ENCODE results near the gene PLAAT1. TPM values are rescaled to one million over a fixed set of nuclear protein-coding genes. Genes with fewer than 3 reads are reported as not detected.

The PLAAT1 gene
- total RNA-seq, 6 donors from 2014 or later = 0.20 to 0.46 (median 0.40) TPM; not detected in 3

DNA sequence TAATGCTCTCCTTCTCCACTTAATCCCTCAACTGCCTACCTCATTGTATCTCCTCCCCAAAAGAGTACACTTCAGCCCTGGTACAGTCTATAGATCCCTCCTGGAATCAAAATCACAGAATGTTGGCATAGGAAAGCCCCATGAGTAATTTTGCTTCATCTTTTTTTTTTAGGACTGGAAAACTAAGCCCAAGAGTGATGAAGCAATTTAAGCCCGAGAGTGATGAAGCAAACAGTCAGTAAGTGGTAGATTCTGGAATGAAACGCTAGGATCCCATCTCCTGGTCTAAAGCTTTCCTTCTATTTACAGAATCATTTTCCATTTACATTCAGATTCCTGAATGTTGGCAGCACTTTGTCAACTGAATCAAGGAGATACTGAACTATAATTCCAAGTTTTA lies 29.8 kb upstream of the PLAAT1 start:
- Histone ChIP-seq H3K9me3 (no peaks in the 10 kb centered on the region), H3K4me1 (no peaks in the 10 kb centered on the region), H3K27ac (no peak overlapping the region), H3K4me3 (no peak overlapping the region), H3K36me3 (no peaks in the 10 kb centered on the region), H3K27me3 (no peaks in the 10 kb centered on the region)
- no peak for TF ChIP-seq POLR2AphosphoS5 (IDR thresholded peaks at IDR 0.05)
- TF ChIP-seq, protein P1, sequence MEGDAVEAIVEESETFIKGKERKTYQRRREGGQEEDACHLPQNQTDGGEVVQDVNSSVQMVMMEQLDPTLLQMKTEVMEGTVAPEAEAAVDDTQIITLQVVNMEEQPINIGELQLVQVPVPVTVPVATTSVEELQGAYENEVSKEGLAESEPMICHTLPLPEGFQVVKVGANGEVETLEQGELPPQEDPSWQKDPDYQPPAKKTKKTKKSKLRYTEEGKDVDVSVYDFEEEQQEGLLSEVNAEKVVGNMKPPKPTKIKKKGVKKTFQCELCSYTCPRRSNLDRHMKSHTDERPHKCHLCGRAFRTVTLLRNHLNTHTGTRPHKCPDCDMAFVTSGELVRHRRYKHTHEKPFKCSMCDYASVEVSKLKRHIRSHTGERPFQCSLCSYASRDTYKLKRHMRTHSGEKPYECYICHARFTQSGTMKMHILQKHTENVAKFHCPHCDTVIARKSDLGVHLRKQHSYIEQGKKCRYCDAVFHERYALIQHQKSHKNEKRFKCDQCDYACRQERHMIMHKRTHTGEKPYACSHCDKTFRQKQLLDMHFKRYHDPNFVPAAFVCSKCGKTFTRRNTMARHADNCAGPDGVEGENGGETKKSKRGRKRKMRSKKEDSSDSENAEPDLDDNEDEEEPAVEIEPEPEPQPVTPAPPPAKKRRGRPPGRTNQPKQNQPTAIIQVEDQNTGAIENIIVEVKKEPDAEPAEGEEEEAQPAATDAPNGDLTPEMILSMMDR (IDR thresholded peaks at IDR 0.05) = no peak
- no peak for TF ChIP-seq EP300 (IDR thresholded peaks at IDR 0.05)
- no peak for TF ChIP-seq POLR2A (IDR thresholded peaks at IDR 0.05)
- ATAC-seq (ENCODE audit: low FRiP score in 2 of 2) (no peak), DNase-seq (no peak)
- WGBS, 2 donors = 69 to 87% methylated on average over 2 of the region's 2 CpGs

DNA sequence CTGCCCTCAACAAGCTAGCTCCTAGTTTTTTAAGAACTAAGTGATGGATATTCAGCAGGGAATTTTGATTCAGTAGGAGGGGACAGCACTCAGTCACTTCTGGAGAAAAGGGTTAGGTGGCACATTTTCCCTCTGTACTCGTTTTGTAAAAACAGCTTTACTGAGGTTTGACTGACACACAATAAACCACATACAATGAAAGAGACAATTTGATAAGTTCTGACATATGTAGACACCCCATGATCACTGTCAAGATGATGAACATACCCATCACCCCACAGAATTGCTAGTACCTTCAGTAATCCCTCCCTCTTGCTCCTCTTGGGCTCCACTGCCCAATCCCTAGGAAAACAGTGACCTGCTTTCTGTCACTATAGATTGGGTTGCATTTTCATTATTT lies 29.0 kb upstream of the PLAAT1 start:
- no peak for ATAC-seq (ENCODE audit: low FRiP score in 2 of 2)
- WGBS, 2 donors = 40 to 45% methylated on average over 1 of the region's 1 CpG
- H3K36me3 ChIP-seq = no peaks in the 10 kb centered on the region

DNA sequence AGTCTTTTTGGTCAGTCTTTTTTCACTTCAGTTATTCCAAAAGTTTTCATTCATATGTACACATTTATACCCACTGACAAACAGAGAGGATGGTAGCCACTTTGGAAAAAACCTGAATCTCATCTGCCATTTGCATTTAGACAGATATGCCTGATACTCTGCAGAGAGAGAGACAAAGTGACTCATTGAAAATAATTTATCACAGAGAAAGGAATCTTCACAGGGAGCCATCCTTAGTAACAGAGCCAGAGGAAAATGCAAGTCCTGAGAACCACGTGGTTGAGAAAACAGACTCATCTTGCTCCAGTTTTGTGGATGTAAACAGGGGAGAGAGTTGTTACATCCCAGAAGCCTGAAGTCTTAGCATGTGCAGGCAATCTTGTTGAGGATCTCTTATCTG lies 28.2 kb upstream of the PLAAT1 start:
- no peak for ATAC-seq (ENCODE audit: low FRiP score in 2 of 2)
- TF ChIP-seq, protein P1 (IDR thresholded peaks at IDR 0.05) = no peak
- TF ChIP-seq POLR2AphosphoS5 (IDR thresholded peaks at IDR 0.05) (no peak), POLR2A (IDR thresholded peaks at IDR 0.05) (no peak), EP300 (IDR thresholded peaks at IDR 0.05) (no peak)
- DNase-seq = no peak
- no peaks in the 10 kb centered on the region for H3K4me1 ChIP-seq
- H3K9me3 ChIP-seq = no peaks in the 10 kb centered on the region
- no peak overlapping the region for H3K4me3 ChIP-seq
- no peaks in the 10 kb centered on the region for H3K27me3 ChIP-seq
- H3K36me3 ChIP-seq = no peaks in the 10 kb centered on the region
- whole genome bisulfite sequencing, 2 donors = 59 to 71% methylated on average over 1 of the region's 1 CpG
- no peak overlapping the region for H3K27ac ChIP-seq

More for the DNA sequence above, 29.0 kb upstream of the PLAAT1 start:
- TF ChIP-seq EP300 (IDR thresholded peaks at IDR 0.05) = no peak
- no peak for TF ChIP-seq POLR2AphosphoS5 (IDR thresholded peaks at IDR 0.05)
- no peak for TF ChIP-seq POLR2A (IDR thresholded peaks at IDR 0.05)
- TF ChIP-seq, protein P1 (IDR thresholded peaks at IDR 0.05) = no peak
- Histone ChIP-seq H3K27me3 (no peaks in the 10 kb centered on the region), H3K9me3 (no peaks in the 10 kb centered on the region), H3K27ac (no peak overlapping the region), H3K4me3 (no peak overlapping the region), H3K4me1 (no peaks in the 10 kb centered on the region)
- DNase-seq = no peak

DNA sequence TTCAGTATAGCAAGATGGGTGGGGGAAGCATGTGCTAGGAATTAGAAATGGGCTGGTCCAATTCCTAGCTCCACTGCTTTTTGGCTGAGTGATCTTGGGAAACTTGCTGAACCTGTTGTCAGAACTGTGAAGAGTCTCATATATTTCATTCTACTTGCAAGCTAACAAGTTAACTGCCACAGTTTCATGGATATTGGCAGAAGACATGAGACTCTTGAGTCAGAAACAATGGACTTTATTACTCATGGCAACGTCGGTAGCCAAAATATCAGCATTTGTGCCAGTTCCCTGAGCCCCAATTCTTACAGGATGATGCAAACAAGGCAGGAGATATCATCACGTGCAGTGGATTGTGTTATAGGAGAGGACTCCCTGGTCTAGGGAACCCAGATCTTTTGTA lies 26.6 kb upstream of the PLAAT1 start:
- no peaks in the 10 kb centered on the region for H3K9me3 ChIP-seq
- no peaks in the 10 kb centered on the region for H3K36me3 ChIP-seq
- TF ChIP-seq POLR2AphosphoS5 (IDR thresholded peaks at IDR 0.05) = no peak
- TF ChIP-seq POLR2A (IDR thresholded peaks at IDR 0.05) = no peak
- no peak for TF ChIP-seq EP300 (IDR thresholded peaks at IDR 0.05)
- TF ChIP-seq, protein P1 (IDR thresholded peaks at IDR 0.05) = no peak
- H3K27me3 ChIP-seq = no peaks in the 10 kb centered on the region
- H3K4me1 ChIP-seq = no peaks in the 10 kb centered on the region
- no peak overlapping the region for H3K27ac ChIP-seq
- H3K4me3 ChIP-seq = no peak overlapping the region
- 64 to 66% methylated on average over 3 of the region's 3 CpGs for WGBS, 2 donors
- DNase-seq (no peak), ATAC-seq (ENCODE audit: low FRiP score in 2 of 2) (no peak)

DNA sequence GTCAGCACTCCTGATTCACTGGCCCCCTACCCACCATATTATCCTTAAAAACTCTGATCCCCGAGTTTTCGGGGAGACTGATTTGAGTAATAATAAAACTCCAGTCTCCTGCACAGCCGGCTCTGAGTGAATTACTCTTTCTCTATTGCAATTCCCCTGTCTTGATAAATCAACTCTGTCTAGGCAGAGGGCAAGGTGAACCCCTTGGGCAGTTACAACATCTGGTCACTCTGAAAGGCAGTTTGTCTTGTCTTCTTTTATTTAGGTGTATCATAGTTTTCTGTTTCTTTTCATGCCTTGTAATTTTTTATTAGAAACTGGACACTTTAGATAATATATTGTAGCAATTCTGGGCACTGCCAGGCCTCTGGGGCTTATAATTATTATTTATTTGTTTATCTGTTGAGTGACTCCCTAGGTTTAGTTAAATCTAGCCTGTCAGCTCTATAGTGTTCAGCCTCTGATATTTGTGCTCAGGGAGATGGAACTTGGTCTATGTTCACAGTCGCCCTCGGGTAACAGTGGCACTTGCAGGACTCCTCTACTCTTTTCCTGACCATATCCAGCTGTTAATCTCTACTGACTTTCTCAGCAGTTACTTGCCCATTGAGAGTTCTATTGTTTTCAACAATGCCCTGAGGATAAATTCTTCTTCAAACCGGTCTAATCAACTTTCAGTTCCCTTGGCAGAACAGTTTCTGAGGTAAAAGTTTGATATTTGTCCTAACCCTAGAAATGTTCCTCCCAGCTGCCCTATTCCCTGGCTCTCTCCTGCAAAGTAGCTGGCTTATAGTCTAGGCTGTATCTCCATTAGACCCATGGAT lies 15.5 kb upstream of the PLAAT1 start:
- Histone ChIP-seq H3K9me3 (no peaks in the 10 kb centered on the region), H3K4me3 (no peak overlapping the region), H3K36me3 (no peaks in the 10 kb centered on the region), H3K27me3 (no peaks in the 10 kb centered on the region), H3K4me1 (no peaks in the 10 kb centered on the region), H3K27ac (no peak overlapping the region)
- no peak for DNase-seq
- TF ChIP-seq POLR2A (IDR thresholded peaks at IDR 0.05) (no peak), POLR2AphosphoS5 (IDR thresholded peaks at IDR 0.05) (no peak), EP300 (IDR thresholded peaks at IDR 0.05) (no peak)
- TF ChIP-seq, protein P1 (IDR thresholded peaks at IDR 0.05) = no peak
- WGBS, 2 donors = 83 to 89% methylated on average over 6 of the region's 6 CpGs
- no peak for ATAC-seq (ENCODE audit: low FRiP score in 2 of 2)
